EH (cell line): ENCODE data around the gene KIAA1671.

Experiments used
- DNase-seq: peaks from one replicate; pipeline ENCODE4 v3.0.0-alpha.2; 2015; ENCODE audit warnings: low read depth

Gene KIAA1671

GRCh38 chr22:25014896-25015755, 62.6 kb downstream of the KIAA1671 start:
- no peak for DNase-seq

- DNase-seq = no peak
Measured at GRCh38 chr22:25016311-25016710, 63.8 kb downstream of the KIAA1671 start.

- DNase-seq = no peak
Measured at GRCh38 chr22:25018009-25018408, 65.5 kb downstream of the KIAA1671 start.

- DNase-seq = no peak
Measured at GRCh38 chr22:25019427-25020184, 67.1 kb downstream of the KIAA1671 start.

- DNase-seq = no peak
Measured at GRCh38 chr22:25021409-25021808, 68.9 kb downstream of the KIAA1671 start.

- no peak for DNase-seq
Measured at GRCh38 chr22:25021976-25022711, 69.6 kb downstream of the KIAA1671 start.

- no peak for DNase-seq
Measured at GRCh38 chr22:25023879-25024278, 71.4 kb downstream of the KIAA1671 start.

- DNase-seq = no peak
Measured at GRCh38 chr22:25024895-25025294, 72.4 kb downstream of the KIAA1671 start.

- no peak for DNase-seq
Measured at GRCh38 chr22:25025491-25026400, 73.2 kb downstream of the KIAA1671 start.

GRCh38 chr22:25027043-25027906, 74.8 kb downstream of the KIAA1671 start:
- no peak for DNase-seq

- no peak for DNase-seq
Measured at GRCh38 chr22:25027959-25028840, 75.7 kb downstream of the KIAA1671 start.

GRCh38 chr22:25028841-25029141, 76.3 kb downstream of the KIAA1671 start:
- no peak for DNase-seq

GRCh38 chr22:25029181-25029580, 76.7 kb downstream of the KIAA1671 start:
- no peak for DNase-seq

- no peak for DNase-seq
Measured at GRCh38 chr22:25030636-25031035, 78.1 kb downstream of the KIAA1671 start.

GRCh38 chr22:25032066-25032465, 79.5 kb downstream of the KIAA1671 start:
- no peak for DNase-seq

GRCh38 chr22:25035715-25036114, 83.2 kb downstream of the KIAA1671 start:
- DNase-seq = no peak

GRCh38 chr22:25038239-25038638, 85.7 kb downstream of the KIAA1671 start:
- DNase-seq = no peak

- DNase-seq = no peak
Measured at GRCh38 chr22:25038771-25039170, 86.3 kb downstream of the KIAA1671 start.

- no peak for DNase-seq
Measured at GRCh38 chr22:25039255-25039654, 86.7 kb downstream of the KIAA1671 start.

- DNase-seq = no peak
Measured at GRCh38 chr22:25039754-25040153, 87.2 kb downstream of the KIAA1671 start.
